ENCODE results near the gene GABRQ.

Gene GABRQ

DNA sequence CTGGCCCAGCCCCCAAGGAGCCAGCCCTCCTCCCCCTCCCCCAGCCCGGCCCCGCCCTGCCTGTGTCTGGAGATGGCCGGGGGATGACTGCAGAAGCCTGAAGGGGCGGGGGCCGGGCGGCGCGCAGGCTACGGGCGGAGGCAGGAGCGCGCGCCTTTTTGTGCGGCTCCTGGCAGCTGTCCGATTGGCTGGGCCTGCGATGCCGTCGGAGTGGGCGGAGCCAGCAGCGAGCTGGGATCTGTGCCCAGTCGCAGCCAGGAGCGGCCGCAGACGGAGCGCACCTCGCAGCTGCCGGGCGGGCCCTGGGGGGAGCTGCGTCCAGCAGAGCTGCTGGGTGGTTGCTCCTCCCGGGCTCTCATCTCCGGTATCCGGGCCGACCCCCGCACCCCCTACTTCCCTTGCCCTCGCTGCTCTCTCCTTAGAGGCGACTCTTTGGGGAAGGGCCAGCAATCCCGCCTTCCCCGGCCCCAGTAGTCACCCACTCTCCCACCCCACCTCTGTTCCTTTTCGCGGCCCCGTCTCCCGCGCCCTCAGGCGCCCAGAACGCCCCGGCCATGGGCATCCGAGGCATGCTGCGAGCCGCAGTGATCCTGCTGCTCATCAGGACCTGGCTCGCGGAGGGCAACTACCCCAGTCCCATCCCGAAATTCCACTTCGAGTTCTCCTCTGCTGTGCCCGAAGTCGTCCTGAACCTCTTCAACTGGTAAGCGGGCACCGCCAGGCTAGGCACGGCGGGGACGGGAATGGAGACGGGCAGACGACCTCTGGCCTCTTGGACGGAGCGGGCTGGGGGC is at the start of gene GABRQ:
GABRQ (plus strand) TSS at position 247 of the 794 bp plus-strand sequence; CDS start at position 555, 308 bp downstream.
- in situ Hi-C loops (cut with MboI; ENCODE audit: low sequenced_read_pairs) = loop anchor here (25.0 kb wide), 1 partner anchor 876 kb away; no protein-coding TSS in a partner anchor

DNA sequence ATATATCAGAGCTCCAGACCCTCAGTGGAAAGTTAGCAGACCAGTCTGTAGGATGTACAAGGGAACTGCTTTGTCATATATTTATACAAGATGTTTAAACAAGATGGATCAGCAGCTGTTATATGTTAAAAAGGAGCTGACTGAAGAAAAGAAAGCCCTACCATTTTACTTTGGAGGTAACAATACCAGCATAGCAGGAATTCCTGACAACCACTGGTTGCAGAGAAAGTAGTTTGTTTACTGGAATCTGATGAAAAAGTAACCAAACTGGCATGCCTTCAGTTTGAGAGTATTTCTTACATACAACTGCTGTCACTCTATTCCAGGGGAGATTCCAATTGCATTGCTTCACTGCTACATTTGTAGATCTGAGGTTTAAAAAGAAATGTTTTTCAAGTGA is 49.5 kb upstream of the GABRQ start:
- in situ Hi-C loops (cut with MboI; ENCODE audit: low sequenced_read_pairs) = no loop called here

DNA sequence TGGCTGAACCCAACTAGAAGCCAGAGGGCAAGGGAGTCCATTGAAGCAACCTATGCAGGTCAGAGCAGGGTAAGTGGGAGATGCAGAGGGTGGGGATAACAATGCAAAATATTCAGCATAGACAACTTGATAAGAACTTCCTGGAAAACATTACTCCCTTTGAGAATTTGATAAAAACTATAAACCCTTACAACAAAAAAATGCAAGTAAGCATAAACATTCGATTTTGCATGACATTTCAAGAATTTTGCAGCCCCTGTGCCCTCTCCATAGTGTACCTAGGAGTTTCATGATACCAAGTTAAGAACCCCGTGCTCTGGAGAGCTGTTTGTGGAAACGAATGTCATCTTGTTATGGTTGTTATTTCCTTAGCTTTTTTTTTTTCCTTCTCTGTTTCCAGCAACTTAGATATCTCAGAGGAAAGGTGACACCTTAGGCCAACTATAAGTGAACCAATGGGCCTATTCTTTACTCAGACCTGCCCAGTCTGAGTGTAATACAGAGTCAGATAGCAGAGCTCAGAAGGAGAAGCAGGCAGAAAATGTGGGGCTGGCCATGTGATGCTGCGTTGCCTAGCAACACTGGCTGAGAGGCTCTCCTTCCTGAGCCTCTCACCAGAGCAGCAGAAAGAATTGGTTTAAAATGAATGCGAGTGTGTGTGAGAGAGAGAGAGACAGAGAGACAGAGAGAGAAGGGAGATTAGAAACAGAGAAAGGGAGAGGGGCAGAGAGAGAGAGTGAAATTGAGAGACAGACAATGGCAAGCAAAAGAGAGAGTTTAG is 36.7 kb upstream of the GABRQ start:
- in situ Hi-C loops (cut with MboI; ENCODE audit: low sequenced_read_pairs) = no loop called here

DNA sequence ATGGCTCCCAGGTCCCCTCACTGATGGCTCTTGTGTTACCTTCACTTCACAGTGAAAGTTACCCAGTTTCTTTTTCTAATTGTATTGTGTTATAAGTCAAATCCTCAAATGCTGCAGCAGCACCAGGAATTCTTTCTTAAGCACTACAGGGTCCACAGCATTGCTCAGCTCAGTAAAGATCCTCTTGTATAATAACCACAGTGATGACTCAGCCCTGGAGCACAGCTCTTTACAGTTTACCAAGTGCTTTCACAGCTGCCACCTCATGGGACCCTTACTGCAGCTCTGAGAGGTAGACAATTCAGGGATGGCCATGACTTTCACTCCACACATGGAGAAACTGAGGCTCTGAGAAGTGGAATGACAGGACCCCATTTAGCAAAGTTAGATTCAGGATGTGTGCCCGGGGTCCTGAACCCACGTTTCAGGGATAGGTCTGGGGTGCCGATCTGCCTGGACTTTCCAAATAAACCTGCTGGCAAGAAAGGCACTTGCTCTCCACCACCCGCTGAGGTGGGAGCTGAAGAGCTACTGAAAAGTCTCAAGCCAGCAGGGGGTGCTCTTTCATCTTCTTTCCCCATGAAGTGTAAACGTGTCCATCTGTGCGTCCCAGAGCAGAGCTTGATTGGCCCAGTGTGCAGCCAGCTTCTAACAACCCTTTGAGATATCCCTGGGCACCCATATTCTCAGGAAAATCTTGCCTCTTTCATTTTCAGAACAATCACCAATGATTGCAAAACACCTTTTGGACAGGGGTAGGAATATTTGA is 35.7 kb upstream of the GABRQ start:
- in situ Hi-C loops (cut with MboI; ENCODE audit: low sequenced_read_pairs) = no loop called here

DNA sequence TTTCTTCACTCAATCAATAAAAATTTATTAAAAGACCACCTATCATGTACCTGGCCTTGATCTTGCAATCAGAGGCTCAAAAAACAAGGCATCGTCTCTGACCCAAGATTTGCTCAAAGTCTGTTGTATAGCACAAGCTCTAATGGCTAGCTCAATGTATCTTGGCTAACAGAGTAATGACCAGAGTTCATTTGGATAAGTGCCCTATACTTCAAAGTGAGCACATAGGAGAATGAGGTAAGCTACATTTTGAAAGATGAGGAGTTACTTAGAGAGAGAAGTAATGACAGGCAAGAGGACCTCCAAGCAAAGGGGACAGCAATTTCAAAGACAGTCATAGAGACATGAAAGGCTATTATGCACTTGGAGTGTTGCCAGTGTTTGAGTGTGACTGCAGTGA is 22.9 kb upstream of the GABRQ start:
- in situ Hi-C loops (cut with MboI; ENCODE audit: low sequenced_read_pairs) = no loop called here

DNA sequence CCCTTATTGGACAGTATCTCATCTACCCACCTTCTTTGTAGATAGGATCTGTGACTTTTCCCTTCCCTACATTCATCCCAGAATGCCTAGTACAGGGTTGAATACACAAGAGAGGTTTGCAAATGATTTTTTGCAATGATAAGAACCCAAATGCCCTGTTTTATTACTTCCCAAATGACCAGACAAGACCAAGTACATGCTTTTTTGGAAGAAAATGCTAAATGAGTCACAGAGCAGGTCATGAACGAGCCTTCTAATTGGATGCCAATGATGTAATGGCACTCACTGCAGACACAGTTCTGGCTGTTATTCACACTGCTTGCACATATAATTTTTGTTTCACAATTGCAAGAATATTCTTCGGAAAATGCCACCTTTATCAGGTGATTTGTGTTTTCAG is 17.8 kb upstream of the GABRQ start:
- in situ Hi-C loops (cut with MboI; ENCODE audit: low sequenced_read_pairs) = no loop called here

DNA sequence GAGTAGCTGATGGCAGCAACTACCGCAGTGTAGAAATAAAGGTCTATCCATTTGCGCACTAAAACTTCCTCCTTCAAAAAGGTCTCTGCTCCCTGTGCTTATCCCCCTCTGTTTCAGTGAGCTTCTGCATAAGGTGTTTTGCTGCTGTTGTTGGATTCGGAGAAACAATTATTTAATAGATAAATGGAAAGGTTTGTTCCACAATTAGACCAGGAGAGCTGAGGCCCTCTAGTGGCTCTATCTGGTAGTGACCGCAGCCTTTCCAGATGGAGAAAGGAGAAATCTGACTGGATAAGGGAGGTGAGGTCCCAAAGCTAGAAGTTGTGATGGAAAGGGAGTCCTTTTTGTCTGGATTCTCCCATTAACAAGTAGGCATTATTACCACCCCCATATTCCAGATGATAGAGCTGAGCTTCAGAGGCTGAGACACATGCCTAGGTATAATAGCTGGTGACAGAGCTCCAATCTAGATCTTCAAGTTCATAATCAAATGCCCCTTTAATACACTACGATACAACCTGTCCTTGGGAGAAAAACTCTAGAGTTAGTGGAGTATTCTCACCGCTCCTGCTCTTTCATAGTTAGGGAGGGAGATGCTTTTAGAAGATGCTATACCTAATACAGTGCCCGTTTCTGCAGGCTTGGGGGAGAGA is 5.1 kb upstream of the GABRQ start:
- in situ Hi-C loops (cut with MboI; ENCODE audit: low sequenced_read_pairs) = loop anchor here (25.0 kb wide), 1 partner anchor 870 kb away; no protein-coding TSS in a partner anchor

DNA sequence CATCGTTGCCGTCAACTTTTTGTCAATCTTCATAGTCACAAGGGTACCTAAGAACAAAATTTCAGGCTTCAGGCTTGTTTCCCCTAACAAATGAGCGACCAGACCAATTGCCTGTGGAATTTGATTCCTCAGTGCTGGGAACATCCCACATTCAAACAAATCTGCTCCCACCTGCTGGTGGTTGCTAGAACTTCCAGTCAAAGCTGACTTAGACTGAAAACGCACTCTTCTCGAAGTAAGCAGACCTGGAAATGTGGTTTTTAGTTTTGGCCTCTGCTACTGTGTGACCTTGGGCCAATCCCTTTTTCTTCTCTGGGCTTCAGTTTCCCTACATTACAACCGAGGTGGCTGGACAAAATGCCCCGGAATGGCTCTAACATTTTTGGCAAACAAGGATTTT is 1.8 kb upstream of the GABRQ start:
- in situ Hi-C loops (cut with MboI; ENCODE audit: low sequenced_read_pairs) = loop anchor here (25.0 kb wide), 1 partner anchor 874 kb away; no protein-coding TSS in a partner anchor

DNA sequence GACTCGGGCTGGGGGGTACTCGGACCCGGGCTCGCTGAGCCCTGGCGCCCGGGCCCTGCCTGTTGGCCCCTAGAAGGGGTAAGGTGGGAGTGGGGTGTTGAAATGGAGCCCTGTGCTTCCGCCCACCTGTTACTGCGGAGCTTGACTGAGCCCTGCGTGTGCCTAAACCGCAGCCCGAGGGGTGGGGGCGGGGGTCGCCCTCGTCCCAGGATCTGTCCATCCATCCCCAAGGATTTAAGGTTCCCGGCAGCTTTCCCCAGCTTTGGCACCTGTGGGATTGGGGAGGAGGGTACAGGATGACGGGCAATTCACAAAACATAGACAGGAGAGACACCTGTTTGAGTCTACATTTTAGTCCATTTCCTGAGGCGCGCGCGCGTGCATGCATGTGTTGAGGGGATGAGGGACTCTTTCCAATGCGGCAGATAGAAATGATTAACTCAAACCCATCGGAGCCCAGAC is 779 bp downstream of the GABRQ start:
- in situ Hi-C loops (cut with MboI; ENCODE audit: low sequenced_read_pairs) = loop anchor here (25.0 kb wide), 1 partner anchor 876 kb away; no protein-coding TSS in a partner anchor

DNA sequence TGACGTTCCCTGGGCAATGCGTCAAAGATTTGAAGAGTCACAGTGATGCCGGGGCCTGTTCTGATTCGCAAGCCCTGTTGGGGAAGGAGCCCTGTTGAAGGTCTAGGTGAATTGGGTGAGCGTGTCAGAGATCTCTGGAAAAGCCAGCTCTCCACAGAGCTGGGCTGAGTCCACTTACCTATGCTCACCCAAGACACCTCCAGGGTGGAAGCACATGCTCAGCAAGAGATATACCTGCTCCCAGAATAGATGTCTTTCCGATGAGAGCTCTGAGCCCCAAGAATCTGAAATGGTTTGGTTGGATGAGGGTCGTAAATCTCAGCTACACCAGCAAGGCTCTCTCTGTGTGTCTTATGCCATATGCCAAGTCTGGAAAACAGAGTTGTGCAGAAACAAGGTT is 1.7 kb downstream of the GABRQ start:
- in situ Hi-C loops (cut with MboI; ENCODE audit: low sequenced_read_pairs) = loop anchor here (25.0 kb wide), 1 partner anchor 877 kb away; no protein-coding TSS in a partner anchor

DNA sequence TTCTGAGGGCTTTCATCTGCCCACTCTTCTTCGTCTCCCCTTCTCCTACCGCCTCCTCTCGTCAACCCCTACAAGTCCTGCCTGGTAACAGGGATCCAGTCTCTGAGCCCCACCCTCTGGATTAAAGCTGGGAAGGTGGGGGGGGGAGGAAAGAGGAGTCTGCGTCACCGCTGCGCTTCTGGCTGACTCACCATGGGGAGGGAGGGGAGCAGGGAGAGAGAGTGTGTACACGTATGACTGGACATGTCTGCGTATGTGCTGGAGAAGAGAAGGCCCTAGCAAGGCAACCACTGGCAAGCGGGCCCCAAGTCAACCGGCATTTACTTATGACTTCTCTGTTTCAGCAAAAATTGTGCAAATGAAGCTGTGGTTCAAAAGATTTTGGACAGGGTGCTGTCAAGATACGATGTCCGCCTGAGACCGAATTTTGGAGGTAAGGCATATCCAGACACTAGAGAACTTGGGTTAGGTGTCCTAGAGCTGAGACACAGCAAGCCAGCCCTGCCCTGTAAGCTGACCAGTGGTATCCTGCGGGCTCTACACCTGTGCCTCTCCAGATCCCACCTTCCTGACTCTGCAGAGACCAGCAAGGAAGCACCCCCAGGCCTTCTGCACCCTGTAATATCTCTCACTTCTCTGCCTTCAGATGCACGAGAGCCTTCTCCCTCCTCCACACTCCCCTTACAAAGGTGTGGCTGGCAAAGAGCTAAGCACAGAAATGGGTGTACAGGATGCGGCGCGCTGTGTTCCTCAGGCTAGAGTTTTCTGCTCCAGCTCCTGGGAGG is 2.5 kb downstream of the GABRQ start:
- in situ Hi-C loops (cut with MboI; ENCODE audit: low sequenced_read_pairs) = loop anchor here (25.0 kb wide), 1 partner anchor 878 kb away; no protein-coding TSS in a partner anchor

DNA sequence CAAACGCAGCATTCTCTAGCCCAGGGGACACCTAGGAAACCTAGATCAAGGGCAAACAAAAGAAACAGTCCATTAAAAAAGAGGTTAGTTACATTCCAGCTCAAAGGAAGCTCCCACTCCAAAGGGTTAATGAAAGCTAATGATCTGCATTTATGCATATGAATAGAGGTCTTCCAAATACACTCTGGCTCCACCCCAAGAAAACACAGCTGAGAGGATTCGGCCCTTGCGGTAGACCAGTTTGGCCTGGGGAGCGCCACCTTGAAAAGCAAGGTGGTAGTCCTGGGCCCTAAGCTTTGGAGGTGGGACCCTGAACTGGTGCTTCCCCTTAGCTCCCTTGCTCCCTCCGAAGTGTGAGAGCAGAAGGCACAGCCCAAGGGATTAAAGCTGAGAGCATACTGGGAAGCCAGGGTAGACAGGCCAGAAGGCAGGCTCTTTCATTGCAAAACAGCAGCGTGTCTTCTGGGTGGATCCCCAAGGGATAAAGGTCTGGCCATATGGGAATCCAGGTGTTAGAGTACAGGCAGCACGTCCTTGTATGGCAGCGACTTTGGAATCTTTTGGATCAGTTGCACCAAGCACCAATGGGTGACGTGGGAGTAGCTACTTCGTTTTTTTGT is 3.7 kb downstream of the GABRQ start:
- in situ Hi-C loops (cut with MboI; ENCODE audit: low sequenced_read_pairs) = loop anchor here (25.0 kb wide), 1 partner anchor 879 kb away; no protein-coding TSS in a partner anchor

DNA sequence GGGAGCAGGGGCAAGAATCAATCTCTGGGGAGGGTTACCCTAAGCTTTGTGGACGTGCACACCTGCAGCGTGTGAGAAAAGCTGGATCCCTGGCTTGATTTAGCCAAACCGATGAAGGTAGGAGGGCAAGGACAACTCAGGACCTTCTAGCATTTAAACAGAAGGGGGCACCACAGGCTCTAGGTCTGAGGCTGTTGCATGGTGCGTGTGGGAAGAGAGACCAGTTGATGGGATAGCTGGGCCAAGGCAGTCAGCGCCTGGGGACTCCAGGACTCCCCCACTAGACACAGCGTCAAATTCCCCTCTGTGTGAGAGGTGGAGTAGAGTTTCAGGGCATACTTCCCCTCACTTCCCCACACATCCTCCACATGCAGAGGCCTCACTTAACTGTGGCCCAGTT is 4.3 kb downstream of the GABRQ start:
- in situ Hi-C loops (cut with MboI; ENCODE audit: low sequenced_read_pairs) = loop anchor here (25.0 kb wide), 1 partner anchor 880 kb away; no protein-coding TSS in a partner anchor

DNA sequence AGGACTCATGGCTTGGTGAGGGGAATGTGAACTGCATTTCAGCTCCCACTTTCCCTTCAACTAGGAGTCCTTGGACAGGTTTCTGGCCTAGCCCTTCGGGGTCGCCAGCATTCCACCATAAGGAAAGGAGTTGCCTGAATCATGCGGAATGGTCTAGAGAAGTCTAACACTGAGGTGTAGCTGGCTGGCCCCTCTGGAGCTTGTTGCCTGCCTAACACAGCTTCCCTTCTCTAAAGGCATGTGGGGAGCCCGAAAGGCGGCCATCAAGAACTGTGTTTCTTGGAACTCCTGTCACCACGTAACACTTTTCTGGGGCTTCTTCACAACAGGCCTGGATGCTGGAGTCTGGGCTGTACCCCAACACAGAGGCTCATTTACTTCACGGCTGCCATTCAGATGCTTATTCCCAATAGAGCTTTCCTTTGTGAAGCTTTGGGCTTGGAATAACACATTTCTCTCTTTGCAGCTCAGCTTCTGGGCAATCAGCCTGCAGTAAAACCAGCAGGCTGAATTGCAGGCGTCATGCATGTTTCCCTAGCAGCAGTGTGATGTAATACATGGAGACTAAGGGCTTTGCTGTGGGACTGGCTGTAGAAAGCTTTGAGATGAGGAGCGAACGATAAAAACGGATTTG is 5.4 kb downstream of the GABRQ start:
- in situ Hi-C loops (cut with MboI; ENCODE audit: low sequenced_read_pairs) = loop anchor here (25.0 kb wide), 1 partner anchor 881 kb away; no protein-coding TSS in a partner anchor

DNA sequence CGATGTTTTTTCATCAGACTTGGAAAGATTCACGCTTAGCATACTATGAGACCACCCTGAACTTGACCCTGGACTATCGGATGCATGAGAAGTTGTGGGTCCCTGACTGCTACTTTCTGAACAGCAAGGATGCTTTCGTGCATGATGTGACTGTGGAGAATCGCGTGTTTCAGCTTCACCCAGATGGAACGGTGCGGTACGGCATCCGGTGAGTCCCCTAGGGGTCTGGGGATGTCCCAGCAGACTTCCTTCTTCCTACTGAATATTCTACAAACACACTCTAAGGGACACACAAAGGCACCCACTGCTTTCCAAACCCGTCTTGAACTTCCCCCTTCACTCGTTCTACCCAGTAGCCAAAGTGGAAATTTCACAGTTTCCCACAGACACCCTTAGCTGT is 9.3 kb downstream of the GABRQ start:
- in situ Hi-C loops (cut with MboI; ENCODE audit: low sequenced_read_pairs) = loop anchor here (25.0 kb wide), 1 partner anchor 885 kb away; no protein-coding TSS in a partner anchor

DNA sequence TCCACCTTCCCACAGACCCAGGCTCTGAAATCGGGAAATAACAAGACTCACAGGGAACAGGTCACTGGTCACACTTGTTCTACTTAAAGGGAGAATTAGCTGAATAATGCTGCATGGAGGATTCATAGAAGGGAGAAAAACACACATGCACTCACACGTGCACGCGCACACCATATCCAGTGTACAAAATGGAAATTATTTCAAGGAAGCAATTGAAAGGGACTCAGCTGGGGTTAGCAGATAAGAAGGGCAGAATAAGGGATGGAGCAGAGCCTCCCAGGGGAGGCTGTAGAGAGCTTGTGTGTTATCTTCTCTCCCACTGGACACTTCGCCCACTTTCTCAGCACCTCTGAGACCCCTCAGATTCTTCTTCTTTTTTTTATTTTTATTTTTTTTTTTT is 10.3 kb downstream of the GABRQ start:
- in situ Hi-C loops (cut with MboI; ENCODE audit: low sequenced_read_pairs) = loop anchor here (25.0 kb wide), 1 partner anchor 886 kb away; no protein-coding TSS in a partner anchor

DNA sequence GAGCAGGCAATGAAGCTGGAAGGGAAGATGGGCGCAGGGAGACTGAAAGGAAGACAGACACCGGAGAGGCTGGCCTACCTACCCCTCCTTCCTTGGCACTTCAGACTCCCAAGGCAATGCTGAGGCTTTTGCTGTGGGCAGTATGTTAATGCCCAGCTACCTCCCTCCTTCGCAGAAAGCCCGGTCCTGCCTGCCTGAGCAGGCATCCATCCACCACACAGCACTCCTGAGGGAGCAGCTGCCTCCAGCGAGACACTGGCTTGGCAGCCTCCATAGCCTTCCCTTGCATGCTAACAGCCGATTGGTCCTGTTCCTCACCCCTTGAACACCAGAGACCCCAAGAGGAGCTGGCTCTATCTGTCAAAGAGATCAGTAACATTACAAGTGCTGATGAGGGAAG is 14.4 kb downstream of the GABRQ start:
- in situ Hi-C loops (cut with MboI; ENCODE audit: low sequenced_read_pairs) = no loop called here

DNA sequence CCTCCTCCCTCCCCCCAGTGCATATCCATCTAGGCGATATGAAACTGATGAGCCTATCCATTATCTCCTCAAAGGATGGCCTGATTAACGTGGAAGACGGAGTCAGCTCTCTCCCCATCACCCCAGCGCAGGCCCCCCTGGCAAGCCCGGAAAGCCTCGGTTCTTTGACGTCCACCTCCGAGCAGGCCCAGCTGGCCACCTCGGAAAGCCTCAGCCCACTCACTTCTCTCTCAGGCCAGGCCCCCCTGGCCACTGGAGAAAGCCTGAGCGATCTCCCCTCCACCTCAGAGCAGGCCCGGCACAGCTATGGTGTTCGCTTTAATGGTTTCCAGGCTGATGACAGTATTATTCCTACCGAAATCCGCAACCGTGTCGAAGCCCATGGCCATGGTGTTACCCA is 14.8 kb downstream of the GABRQ start:
- in situ Hi-C loops (cut with MboI; ENCODE audit: low sequenced_read_pairs) = no loop called here

Data from HL-60/S4 treated with retinoic acid at 250 ng/mL for 4 days and 3 days (cell line).